ENCODE data around the gene CDH6. TPM values are rescaled to one million over a fixed set of nuclear protein-coding genes. Genes with fewer than 3 reads are reported as not detected.

CDH6 gene
- total and polyA plus RNA-seq, 10 donors, result 0.11 to 2.7 (median 0.60) TPM

DNA sequence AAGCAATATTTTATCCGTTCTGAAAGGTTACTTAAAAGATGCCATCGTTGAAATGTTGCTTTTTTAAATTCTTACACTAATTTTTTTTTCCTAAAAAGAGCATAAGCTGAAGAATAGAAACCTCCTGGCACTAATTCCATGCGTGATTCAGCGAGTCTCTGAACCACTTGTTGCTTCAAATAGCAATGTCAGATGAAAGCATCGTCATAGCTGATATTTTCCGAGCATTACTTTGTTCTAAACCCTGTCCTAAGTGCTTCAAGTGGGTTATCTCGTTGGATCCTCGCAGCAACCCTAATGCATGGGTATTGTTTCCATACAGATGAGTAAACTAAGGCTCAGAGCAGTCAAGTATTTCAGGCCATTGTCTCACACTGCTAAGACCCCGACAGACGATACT, 79.7 kb downstream of the CDH6 start:
- Histone ChIP-seq H3K27ac (no peak overlapping the region), H3K4me3 (peak overlapping the region in 1 of 8 donors; percentile 48), H3K27me3 (replicated peaks in 1 of 7) (no peaks in the 10 kb centered on the region), H3K9me3 (no peaks in the 10 kb centered on the region), H3K36me3 (no peaks in the 10 kb centered on the region), H3K4me1 (no peaks in the 10 kb centered on the region)
- intact Hi-C loops (cut with DNase I; ENCODE audit: low total_unique reads), result no loop called here
- WGBS, 5 donors, result 79 to 90% (median 83%) methylated on average over 10 of the region's 10 CpGs
- no peak for DNase-seq
- TF ChIP-seq CTCF (IDR thresholded peaks at IDR 0.05 in 8 of 11, conservative IDR thresholded peaks at IDR 0.05 in 3 of 11), result no peak
- TF ChIP-seq POLR2AphosphoS5 (IDR thresholded peaks at IDR 0.05), result no peak
- no peak for TF ChIP-seq POLR2A (IDR thresholded peaks at IDR 0.05)

DNA sequence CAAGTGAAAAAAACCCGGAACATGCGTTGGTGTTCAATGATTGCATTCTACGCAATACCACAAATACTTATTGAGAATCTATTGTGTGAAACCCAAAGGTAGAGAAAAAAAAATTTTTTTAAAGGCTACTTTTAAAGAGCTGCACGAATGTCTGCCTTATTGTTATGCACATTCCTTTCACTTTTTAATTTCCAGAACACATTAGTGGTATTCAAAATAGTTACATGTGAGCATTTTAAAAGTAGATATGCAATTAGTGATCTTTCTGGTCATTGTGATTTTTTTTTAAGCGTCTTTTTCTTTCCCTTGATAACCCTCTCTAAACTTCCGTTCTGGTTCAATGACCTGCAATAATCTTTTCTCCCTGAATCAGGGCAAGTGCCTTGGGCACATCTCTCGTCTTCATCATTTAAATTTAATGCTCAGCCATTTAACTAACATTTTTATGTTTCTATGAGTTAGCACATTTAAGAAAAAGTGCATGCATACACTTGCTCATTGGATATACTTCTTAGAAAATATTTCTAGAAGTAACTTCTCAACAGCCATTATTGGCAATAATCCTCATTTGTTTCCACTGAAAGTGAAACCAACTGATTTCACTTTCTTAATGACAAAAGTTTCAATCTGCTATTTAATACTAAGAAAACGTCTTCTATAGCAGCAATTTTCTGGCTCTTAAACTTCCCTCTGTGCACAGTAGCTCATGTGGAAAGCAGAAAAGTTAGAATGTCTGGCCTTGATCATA, 80.3 kb downstream of the CDH6 start:
- 55 to 68% (median 60%) methylated on average over 8 of the region's 8 CpGs for WGBS, 5 donors
- H3K36me3 ChIP-seq, result no peaks in the 10 kb centered on the region
- intact Hi-C loops (cut with DNase I; ENCODE audit: low total_unique reads), result no loop called here
- H3K4me3 ChIP-seq, result peak overlapping the region in 6 of 8 donors; percentile 3 to 48 (median 20)
- peak overlapping the region in 4 of 8 donors; percentile 21 to 62 (median 34) for H3K27ac ChIP-seq
- H3K4me1 ChIP-seq, result no peaks in the 10 kb centered on the region
- H3K27me3 ChIP-seq (replicated peaks in 1 of 7), result no peaks in the 10 kb centered on the region
- DNase-seq, result no peak
- no peaks in the 10 kb centered on the region for H3K9me3 ChIP-seq
- no peak for TF ChIP-seq POLR2A (IDR thresholded peaks at IDR 0.05)
- TF ChIP-seq POLR2AphosphoS5 (IDR thresholded peaks at IDR 0.05), result no peak
- TF ChIP-seq CTCF (IDR thresholded peaks at IDR 0.05 in 8 of 11, conservative IDR thresholded peaks at IDR 0.05 in 3 of 11), result no peak

DNA sequence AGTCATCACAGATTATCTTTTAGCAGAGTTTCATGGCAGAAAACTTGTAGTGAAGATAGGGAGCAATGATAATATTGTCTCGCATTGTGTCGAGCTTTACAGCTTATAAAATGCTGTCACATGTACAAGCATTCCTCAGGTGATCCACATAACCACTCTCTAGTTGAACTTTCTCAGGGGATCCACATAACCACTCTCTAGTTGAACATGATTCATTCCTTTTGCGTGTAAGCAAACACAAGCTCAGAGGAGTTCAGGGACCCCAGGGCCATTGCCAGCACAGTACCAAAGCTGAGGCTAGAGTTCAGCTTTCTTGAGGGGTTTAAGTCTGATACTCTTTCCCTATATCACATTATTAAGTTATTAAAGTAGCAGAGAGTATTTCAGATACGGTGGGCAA, 86.7 kb downstream of the CDH6 start:
- no peak for DNase-seq
- no peak overlapping the region for H3K4me3 ChIP-seq
- no peak for TF ChIP-seq CTCF (IDR thresholded peaks at IDR 0.05 in 8 of 11, conservative IDR thresholded peaks at IDR 0.05 in 3 of 11)
- no peaks in the 10 kb centered on the region for H3K9me3 ChIP-seq
- WGBS, 5 donors, result 78 to 89% (median 84%) methylated on average over 4 of the region's 4 CpGs
- peaks cover 0 to 5% (median 0%) of the 10 kb centered on the region in 6 donors for H3K4me1 ChIP-seq
- no peaks in the 10 kb centered on the region for H3K36me3 ChIP-seq
- intact Hi-C loops (cut with DNase I; ENCODE audit: low total_unique reads), result no loop called here
- H3K27me3 ChIP-seq (replicated peaks in 1 of 7), result no peaks in the 10 kb centered on the region
- no peak overlapping the region for H3K27ac ChIP-seq

GRCh38 chr5:31283326-31283725, 89.8 kb downstream of the CDH6 start:
- intact Hi-C loops (cut with DNase I; ENCODE audit: low total_unique reads), result no loop called here
- no peaks in the 10 kb centered on the region for H3K36me3 ChIP-seq
- 26 to 58% (median 44%) methylated on average over 3 of the region's 3 CpGs for WGBS, 5 donors

More at GRCh38 chr5:31283326-31283725, 89.8 kb downstream of the CDH6 start:
- H3K9me3 ChIP-seq, result no peaks in the 10 kb centered on the region
- no peak overlapping the region for H3K4me3 ChIP-seq
- no peak for DNase-seq
- H3K27ac ChIP-seq, result no peak overlapping the region
- no peaks in the 10 kb centered on the region for H3K27me3 ChIP-seq (replicated peaks in 1 of 7)
- TF ChIP-seq CTCF (IDR thresholded peaks at IDR 0.05 in 8 of 11, conservative IDR thresholded peaks at IDR 0.05 in 3 of 11), result no peak
- no peak for TF ChIP-seq POLR2A (IDR thresholded peaks at IDR 0.05)
- no peak for TF ChIP-seq POLR2AphosphoS5 (IDR thresholded peaks at IDR 0.05)
- H3K4me1 ChIP-seq, result peaks cover 0 to 5% (median 0%) of the 10 kb centered on the region in 6 donors

All from spleen (tissue), 11 donors.